Measurements from ENCODE around the gene CRYBG3. TPM values are rescaled to one million over a fixed set of nuclear protein-coding genes. Genes with fewer than 3 reads are reported as not detected.

Gene CRYBG3
- total RNA-seq, 1 experiment from 2014 or later, result 5.9 TPM

DNA sequence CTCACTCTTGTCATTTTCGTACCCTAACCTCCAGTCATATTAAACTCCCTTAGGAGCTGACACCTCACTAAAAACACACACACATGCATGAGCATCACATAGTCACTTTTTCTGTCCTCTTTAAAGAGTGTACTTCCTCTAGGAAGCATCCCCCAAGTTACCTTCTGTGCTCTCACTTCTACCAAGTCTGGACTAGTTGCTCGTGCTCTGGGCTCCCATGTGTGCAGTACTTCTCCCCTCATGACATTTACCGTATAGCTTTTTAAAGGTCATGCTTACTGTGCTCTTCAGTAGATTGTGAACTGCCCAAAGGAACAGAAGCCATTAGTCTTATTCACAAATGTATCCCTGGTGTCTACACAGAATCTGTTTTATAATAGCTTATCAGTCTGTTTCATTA is 42.0 kb downstream of the CRYBG3 start:
- Mint-ChIP-seq H3K36me3 (ENCODE audit: insufficient read depth in 1 of 3, low read depth in 3 of 3) (no peaks in the 10 kb centered on the region; a peak in 1 of 7 replicates), H3K4me3 (no peak overlapping the region), H3K9me3 (no peaks in the 10 kb centered on the region), H3K4me1 (peaks cover 2 to 3% of the 10 kb centered on the region in 2 experiments; a peak in 2 of 4 replicates), H3K27me3 (ENCODE audit: low read depth) (no peaks in the 10 kb centered on the region), H3K27ac (no peak overlapping the region)
- no peak overlapping the region for H2AFZ ChIP-seq (ENCODE audit: low read length)
- no peak overlapping the region for H2BK20ac ChIP-seq (ENCODE audit: low read depth, low read length, poor library complexity, severe bottlenecking)
- H4K20me1 ChIP-seq (ENCODE audit: control insufficient read depth, insufficient read depth, insufficient read length), result no peaks in the 10 kb centered on the region
- no peaks in the 10 kb centered on the region for H3K27me3 ChIP-seq (ENCODE audit: insufficient read depth, low read length)
- no peak overlapping the region for H3K56ac ChIP-seq (ENCODE audit: insufficient read length, low read depth, low read length)
- H3K27ac ChIP-seq (ENCODE audit: insufficient read length, low read depth, low read length), result no peak overlapping the region
- H4K8ac ChIP-seq (replicated peaks; ENCODE audit: insufficient read length, low read depth, low read length), result no peak overlapping the region
- H3K79me2 ChIP-seq (ENCODE audit: insufficient read depth, low read length), result peaks cover 2% of the 10 kb centered on the region; the same call in 1 of the 2 replicates
- no peak overlapping the region for H3K14ac ChIP-seq (ENCODE audit: insufficient read depth, low read length)
- no peak overlapping the region for H3T11ph ChIP-seq (ENCODE audit: low read length)
- no peak overlapping the region for H4K91ac ChIP-seq (ENCODE audit: insufficient read length, low read depth, low read length)
- H3K23me2 ChIP-seq (ENCODE audit: insufficient read length, low read depth, low read length, poor library complexity, severe bottlenecking), result no peaks in the 10 kb centered on the region
- no peak overlapping the region for H4K5ac ChIP-seq (ENCODE audit: insufficient read length, low read depth, low read length)
- H2BK5ac ChIP-seq (ENCODE audit: insufficient read length, low read length), result no peak overlapping the region
- no peak overlapping the region for H3K4me2 ChIP-seq (ENCODE audit: insufficient read depth, insufficient read length, low read length)
- no peak overlapping the region for H3K4ac ChIP-seq (ENCODE audit: low read depth, low read length)
- WGBS (ENCODE audit: extremely low coverage, insufficient read length, low lambda C conversion rate), result no CpG with 5 or more reads among the region's 3 CpGs
- no peak overlapping the region for H2BK12ac ChIP-seq (ENCODE audit: insufficient read length, low read depth, low read length)
- H2BK120ac ChIP-seq (ENCODE audit: low read depth, low read length, poor library complexity, severe bottlenecking), result no peak overlapping the region
- no peak overlapping the region for H2BK15ac ChIP-seq (ENCODE audit: low read depth, low read length)
- no peaks in the 10 kb centered on the region for H3K4me1 ChIP-seq (ENCODE audit: insufficient read depth, low read length)
- no peak for DNase-seq
- H3K9ac ChIP-seq (ENCODE audit: extremely low read depth, insufficient read length, low read length), result no peak overlapping the region
- H3K23ac ChIP-seq (ENCODE audit: insufficient read length, low read depth, low read length), result no peak overlapping the region
- H3K18ac ChIP-seq (ENCODE audit: insufficient read length, low read depth, low read length), result no peak overlapping the region
- no peaks in the 10 kb centered on the region for H3K9me3 ChIP-seq (ENCODE audit: control insufficient read depth, low read depth, low read length)
- TF ChIP-seq, protein P1, sequence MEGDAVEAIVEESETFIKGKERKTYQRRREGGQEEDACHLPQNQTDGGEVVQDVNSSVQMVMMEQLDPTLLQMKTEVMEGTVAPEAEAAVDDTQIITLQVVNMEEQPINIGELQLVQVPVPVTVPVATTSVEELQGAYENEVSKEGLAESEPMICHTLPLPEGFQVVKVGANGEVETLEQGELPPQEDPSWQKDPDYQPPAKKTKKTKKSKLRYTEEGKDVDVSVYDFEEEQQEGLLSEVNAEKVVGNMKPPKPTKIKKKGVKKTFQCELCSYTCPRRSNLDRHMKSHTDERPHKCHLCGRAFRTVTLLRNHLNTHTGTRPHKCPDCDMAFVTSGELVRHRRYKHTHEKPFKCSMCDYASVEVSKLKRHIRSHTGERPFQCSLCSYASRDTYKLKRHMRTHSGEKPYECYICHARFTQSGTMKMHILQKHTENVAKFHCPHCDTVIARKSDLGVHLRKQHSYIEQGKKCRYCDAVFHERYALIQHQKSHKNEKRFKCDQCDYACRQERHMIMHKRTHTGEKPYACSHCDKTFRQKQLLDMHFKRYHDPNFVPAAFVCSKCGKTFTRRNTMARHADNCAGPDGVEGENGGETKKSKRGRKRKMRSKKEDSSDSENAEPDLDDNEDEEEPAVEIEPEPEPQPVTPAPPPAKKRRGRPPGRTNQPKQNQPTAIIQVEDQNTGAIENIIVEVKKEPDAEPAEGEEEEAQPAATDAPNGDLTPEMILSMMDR (conservative IDR thresholded peaks at IDR 0.05), result no peak
- H3K79me1 ChIP-seq (ENCODE audit: insufficient read depth, low read depth, low read length, poor library complexity, severe bottlenecking), result no peaks in the 10 kb centered on the region
- no peak overlapping the region for H2AK5ac ChIP-seq (ENCODE audit: insufficient read length, low read length)

Data from H9 (cell line).